Measurements from ENCODE around the gene SLC25A29.
A peak's percentile ranks its signal among the peaks of the same experiment; 100 is the strongest.
"Not testable (repeated sequence)": the region's sequence is repeated elsewhere in the genome, so short reads cannot be mapped to it uniquely, and the experiment has no call there.

The SLC25A29 gene, protein sequence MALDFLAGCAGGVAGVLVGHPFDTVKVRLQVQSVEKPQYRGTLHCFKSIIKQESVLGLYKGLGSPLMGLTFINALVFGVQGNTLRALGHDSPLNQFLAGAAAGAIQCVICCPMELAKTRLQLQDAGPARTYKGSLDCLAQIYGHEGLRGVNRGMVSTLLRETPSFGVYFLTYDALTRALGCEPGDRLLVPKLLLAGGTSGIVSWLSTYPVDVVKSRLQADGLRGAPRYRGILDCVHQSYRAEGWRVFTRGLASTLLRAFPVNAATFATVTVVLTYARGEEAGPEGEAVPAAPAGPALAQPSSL

DNA sequence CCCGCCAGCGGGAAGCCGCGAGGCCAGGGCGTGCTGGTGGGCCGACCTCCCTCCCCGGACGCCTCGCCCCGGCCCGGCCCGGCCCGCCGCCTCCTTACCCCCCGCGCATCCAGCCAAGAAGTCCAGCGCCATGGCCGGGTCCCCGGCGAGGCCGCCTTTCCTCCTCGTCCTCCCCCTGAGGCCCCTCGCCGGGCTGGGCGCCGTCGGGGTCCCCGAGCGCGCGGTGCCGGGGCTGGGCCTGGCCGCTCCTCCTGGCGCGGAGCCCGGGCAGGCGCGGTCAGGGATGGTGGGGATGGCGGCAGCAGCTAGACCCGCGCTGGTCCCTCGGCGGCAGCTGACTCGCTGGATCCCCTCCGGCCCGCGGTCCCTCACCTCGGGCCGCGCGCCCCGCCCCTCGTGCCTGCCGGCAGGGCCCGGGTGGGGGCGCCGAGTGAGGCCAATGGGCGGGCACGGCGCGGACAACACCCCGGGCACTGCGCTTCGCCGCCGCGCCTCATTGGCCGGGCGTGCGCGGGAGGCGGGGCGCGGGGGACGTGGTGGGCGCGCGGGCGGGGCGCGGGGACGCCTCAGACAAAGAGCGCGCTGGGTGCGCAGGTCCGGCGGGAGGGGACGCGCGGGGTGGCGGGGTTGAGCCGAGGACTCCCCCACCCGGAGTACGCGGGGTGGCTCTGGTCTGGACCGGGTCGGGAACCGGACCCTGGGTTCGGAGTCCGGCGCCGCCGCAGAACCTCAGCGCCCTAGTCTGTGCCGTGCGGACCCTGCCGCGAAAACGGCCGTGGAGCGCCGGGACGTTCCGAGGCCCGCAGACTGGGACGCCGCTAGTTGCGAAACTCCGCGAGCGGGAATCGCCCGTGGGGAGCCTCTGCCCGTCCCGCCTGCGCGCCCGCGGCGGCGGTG is at the start of gene SLC25A29:
SLC25A29 (minus strand) TSS at position 344 of the 897 bp plus-strand sequence; CDS start at position 132, 212 bp downstream.
- DNase-seq (ENCODE audit: low read depth), result peak; percentile 87

DNA sequence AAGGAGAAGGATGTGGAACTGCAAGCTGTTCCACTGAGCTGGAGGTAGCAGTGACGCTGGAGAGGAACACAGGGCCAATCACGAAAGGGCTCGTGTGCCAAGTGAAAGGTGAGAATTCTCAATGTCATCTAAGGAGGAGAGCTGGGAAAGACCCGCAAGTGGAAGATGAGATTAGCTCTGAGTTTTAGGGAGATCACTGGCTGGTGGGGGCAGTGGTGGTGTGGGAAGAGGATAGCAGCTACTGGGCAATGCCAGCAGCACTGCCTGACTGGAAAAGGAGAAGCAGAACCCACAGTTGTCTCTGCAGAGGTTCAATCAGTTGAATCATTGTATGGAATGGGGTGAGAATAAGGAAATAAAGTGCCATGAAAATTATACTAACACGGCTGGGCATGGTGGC is 44.7 kb upstream of the SLC25A29 start:
- DNase-seq (ENCODE audit: low read depth), result no peak

DNA sequence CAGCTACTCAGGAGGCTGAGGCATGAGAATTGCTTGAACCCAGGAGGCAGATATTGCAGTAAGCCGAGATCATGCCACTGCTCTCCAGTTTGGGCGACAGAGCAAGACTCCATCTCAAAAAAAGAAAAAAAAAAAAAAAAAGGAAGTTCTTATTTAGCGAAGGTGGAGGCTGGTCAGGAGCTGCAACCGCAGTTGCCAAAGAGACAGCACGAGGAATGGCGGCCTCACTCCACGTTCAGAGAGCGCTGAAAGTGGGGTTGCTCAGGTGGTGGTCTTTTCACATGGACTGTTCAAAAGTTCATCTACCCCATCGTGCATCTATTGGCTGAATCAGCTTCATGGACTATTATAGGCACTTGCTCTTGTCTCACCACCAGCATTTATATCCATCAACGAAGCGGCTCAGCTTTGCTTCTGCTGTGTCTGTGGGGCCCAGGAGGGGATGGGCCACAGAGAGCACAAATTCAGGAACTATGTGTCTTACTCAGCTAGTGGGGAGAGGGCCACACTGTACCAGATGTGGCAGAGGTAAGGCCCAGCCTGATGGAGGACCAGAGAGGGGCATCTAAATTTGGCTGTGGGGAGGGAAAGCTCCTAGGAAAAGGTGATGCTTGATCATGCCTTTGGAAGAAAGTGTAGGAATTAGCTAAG is 44.2 kb upstream of the SLC25A29 start:
- no peak for DNase-seq (ENCODE audit: low read depth)

DNA sequence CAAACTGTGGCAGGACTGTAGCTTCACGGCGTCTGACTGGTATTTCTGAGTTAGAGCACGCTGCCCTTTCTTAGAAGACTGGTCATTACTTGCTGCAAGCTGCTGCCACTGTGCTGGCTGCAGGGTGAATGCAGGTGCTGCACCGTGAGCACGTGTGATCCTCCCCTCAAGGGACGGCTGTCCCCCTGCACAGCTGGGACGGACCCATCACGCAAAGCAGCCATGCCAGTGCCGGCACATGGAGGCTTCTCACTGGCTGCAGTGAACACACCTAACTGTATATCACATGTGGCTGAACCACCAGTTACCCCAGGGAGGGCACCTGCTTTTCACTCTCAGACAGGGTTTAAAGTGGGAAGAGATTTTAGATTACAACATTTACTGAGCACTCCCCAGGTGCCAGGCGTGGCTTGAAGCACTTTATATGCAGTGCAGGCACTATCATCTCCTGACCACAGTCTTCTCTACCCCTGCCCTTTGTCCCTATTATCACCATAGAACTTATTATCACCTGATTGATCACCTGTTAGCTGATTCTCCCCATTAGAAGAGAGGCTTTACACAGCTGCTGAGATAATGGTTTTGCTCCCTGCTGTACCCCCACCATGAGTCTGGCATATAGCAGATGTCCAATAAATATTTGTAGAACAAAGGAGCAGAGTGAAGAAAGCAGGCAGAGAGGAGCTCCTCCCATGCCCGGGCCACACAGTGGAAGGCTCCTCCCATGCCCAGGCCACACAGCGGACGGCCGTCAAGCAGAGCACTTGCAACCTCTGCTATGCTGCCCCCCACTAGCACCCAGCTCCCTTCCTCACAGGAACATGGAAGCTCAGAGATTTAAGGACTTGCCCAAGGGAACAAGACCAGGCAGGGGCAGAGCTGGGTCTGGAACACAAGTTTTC is 42.8 kb upstream of the SLC25A29 start:
- no peak for DNase-seq (ENCODE audit: low read depth)

DNA sequence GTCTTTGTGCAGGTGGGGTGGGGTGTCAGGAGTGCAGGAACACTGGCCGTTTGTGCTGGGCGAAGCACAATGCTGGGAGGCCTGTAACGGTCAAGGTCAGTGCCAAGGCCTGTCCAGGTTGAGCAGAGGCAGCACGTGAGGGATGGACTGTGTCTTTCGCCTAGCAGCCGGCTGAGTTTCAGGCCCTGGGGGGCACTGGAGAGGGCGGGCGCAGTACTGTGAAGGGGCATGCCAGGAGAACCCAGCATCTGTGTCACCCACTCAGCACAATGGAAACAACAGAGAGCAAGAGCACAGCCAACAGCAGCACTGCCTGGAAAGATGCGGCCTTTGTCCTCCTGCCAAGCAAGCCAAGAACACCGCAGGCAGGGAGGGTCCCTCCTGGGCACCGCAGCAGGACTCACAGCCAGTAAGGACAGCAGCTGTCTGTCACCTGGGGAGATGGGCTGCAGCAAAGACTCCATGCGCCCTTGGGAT is 42.0 kb upstream of the SLC25A29 start:
- no peak for DNase-seq (ENCODE audit: low read depth)

DNA sequence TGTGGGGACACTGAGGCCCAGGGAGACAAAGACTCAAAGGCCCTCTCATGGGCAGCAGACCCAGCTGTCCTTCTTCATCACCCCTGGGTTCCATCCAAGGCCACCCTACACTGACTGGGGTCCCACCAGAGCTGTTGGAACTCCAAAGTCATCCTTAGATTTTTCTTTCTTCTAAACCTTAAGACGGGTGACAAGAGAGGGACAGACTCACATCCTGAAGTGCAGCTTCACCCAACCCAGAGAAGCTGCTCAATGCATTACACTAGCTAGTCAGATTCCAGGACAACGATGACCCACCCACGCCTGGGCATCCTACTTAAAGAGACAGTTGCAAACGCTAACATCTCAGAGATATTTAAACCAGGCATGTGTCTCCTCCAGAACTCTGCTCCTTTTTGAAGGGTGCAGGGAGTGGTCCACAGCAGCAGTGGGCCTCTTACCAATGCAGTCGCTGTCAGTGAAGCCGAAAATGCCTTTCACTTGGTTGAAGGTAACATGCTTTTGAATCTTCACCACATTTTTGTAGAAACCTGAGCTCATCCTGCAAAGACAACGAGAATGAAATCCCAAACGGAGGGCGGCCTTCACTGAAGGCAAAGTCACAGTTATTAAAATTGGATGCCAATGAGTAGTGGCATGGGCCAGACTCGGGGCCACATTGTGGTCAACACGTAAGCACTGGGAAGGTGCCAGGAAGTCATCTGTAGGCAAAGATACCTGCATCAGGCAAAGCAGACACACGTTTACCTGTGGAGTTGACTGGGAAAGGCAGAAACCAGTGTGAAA is 40.3 kb upstream of the SLC25A29 start:
- no peak for DNase-seq (ENCODE audit: low read depth)

DNA sequence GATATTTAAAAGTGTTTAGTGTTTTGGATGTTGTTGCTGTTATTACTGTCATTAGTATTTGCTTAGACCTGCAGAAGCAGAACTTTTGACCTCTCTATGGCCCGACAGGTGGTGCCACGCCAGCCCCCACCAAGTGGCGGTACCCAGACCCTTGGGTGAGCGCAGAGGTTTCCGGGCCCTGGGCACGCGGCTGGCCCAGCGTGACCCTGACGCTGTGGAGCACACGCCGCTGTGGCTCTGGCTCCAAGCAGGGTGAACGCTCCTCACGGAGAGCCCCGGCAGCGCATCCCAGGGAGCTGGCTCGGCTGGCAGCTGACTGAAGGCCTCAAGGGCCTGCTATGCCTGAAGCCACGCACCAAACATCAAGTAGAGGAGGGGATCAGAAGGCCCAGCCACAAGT is 39.5 kb upstream of the SLC25A29 start:
- DNase-seq (ENCODE audit: low read depth), result no peak

DNA sequence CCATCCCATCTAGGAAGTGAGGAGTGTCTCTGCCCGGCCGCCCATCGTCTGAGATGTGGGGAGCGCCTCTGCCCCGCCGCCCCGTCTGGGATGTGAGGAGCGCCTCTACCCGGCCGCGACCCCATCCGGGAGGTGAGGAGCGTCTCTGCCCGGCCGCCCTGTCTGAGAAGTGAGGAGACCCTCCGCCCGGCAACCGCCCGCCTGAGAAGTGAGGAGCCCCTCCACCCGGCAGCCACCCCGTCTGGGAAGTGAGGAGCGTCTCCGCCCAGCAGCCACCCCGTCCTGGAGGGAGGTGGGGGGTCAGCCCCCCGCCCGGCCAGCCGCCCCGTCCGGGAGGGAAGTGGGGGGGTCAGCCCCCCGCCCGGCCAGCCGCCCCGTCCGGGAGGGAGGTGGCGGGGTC is 38.4 kb upstream of the SLC25A29 start:
- not testable (repeated sequence) for DNase-seq (ENCODE audit: low read depth)

DNA sequence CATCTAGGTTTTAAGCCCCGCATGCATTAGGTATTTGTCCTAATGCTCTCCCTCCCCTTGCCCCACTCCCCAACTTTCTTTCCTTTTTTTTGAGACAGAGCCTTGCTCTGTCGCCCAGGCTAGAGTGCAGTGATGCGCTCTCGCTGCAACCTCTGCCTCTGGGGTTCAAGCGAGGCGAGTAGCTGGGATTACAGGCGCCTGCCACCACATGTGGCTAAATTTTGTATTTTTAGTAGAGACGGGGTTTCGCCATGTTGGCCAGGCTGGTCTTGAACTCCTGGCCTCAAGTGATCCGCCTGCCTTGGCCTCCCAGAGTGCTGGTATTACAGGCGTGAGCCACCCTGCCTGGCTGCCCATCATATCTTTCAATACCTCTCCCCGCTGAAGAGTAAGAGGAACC is 36.6 kb upstream of the SLC25A29 start:
- not testable (repeated sequence) for DNase-seq (ENCODE audit: low read depth)

DNA sequence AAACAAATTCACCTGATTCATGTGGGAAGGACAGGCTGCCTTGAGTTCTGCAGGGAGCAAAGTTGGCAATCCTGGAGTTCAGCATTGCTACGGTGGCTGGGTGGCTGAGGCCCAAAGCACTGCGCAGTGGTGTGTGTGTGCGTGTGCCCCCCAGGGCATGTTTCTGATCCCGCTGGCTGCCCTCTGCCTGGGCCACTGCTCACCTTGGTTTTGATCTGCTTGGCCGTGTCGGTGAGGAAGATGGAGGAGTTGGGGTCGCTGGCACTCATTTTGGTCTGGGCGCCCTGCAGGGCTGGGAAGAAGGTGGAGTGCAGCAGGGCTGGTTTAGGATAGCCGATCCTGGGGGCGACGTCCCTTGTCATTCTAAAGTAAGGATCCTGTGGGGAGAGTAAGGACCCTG is 36.0 kb upstream of the SLC25A29 start:
- no peak for DNase-seq (ENCODE audit: low read depth)

DNA sequence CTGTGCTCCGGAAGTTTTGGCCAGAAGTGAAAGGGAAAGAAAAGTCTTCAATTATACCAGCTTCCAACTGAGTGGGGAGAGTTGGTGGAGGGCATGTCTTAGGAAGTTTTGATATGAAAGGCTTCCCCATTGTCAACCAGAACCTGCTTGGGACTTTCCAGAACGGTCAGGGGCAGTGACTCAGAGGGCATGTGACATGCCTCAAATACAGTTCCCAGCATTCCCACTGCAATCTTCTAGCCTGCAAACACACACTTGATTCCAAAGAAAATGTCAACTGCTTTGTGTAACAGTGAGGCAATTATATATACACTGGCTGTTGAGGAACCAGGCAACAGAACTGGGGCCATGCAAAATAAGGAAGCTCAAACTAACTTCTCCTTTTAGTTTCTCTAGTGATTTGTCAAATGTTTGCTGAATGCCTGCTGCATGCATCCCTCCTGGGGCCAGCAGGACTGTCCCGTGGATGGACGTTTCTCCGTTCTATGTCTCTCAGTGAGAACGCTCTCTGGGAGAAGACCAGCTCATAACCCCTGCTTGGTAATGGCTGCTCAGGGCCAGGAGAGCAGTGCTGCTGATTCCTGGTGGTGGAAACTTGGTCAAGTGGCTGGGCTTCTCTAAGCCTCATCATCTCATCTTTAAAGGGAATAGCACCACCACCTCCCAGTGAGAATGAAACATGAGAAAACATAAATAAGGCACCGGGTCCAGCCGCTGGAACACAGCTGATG is 35.2 kb upstream of the SLC25A29 start:
- DNase-seq (ENCODE audit: low read depth), result peak; percentile 79

DNA sequence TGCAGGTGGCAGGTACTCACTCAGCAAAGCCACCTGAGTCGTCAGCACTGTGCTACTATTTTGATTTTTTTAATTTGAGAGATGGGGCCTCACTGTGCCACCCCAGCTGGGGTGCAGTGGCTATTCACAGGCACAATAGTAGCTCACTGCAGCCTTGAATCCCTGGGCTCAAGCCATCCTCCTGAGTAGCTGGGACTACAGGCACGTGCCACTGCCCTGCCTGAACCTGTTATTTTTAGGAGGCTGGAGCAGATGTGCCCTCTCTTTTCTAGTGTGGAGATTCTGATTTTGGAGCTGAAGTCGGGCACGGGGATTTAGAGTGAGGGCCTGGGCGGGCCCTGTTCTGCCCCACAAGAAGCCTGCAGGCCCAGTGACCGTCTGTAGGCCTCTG is 34.2 kb upstream of the SLC25A29 start:
- DNase-seq (ENCODE audit: low read depth), result no peak

DNA sequence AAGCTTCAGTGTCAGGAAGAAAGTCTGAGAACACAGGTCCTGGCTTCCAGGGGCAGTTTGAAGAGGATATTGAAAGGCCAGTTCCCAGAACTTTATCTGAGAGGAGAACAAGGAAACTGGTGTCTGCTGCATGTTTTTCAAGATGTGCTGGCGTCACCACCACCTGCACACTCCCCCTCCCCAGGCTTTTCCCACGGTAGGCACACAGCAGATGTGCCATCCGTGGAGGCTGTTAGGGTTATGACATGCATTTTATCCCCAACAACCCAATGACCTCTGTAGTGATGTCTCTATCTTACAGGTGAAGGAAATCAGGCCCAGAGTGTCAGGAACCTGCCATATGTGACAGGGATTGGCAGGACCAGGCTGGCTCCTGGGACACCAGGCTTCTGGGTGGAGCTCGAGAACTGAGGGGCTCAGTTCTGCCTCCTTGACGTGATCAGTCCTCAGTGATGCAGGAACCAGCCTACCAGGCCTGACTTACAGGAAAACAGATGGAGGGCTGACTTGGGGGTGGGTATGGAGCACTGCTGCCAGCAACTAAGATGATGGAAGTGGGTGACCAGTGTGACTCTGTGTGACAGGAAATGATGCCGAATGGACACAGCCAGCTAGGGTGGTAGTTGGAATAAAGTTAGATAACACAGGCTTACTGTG is 33.6 kb upstream of the SLC25A29 start:
- no peak for DNase-seq (ENCODE audit: low read depth)

DNA sequence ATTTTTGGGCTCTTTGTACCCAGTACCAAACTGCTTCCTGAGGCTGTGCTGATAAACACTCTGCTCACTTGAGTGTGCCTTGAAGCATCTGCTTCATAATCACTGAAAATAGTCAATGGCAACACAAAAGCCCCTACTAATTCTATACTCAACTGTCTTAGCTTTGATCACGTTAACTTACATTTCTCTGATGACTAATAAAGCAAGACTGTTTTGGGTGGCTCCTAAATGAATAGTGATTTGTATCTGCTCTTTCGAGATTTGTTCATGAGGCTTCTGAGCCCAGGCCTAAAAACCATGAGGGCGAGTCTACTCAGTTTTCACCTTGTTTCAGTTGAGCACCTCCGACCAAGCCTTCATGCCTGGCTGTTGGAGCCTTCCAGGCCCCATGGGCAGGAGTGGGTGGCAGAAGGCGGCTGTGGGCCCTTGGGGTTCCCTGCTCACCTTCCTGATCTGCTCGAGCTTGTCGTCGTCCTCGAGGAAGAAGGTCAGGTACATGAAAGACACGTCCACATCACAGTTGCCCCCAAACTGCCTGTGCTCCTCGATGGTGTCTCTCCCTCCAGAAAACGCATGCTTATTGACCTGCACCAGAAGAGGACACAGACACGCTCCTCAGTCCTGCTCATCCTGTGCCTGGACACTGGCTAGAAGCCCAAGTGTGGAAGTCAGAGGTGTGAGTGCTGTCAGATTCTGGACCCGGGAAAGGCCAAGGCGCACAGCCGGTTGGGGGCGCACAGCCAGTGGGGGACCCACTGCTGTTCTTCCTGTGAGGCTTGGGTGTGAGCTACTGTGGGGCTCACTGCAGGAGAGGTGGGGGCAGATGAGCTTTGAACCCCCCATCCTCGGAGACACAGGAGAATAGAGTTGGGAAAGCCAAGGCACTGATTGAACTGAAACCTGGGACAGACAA is 30.6 kb upstream of the SLC25A29 start:
- no peak for DNase-seq (ENCODE audit: low read depth)

DNA sequence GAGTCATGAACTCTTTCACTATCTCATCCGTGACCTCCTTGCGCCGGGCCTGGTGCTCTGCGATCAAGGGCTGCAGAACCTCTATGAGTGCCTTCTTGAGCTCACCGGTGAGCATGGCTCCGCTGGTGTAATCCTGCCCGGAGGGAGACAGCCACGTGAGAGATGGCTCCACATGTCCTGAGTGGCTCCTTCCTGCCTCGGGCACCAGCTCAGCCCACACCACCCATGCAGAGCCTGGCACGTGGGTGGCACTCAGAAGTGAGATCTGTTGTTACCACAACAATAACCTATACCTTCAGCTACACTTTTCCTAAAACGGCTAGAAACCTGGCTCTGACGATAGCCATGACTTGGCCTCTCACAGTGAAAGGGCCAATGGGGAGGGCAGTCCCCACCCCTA is 28.7 kb upstream of the SLC25A29 start:
- DNase-seq (ENCODE audit: low read depth), result no peak

DNA sequence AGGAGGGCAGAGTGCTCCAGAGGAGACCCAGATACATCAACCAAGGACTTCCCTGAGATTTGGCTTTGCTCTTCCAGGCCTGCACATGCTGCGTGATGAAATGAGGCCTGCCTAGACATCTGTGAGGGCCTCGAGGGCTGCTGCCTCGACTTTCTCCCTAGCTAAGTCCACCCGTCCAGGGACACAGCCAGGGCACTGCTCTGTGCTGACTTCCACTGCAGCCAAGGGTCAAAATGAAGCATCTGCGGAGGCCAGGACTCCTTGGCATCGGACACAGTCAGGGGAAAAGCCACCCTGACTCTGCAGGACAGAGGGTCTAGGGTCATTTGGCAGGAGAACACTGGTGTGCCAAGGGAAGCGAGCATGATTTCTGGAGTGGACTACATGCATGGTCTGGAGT is 27.6 kb upstream of the SLC25A29 start:
- no peak for DNase-seq (ENCODE audit: low read depth)

DNA sequence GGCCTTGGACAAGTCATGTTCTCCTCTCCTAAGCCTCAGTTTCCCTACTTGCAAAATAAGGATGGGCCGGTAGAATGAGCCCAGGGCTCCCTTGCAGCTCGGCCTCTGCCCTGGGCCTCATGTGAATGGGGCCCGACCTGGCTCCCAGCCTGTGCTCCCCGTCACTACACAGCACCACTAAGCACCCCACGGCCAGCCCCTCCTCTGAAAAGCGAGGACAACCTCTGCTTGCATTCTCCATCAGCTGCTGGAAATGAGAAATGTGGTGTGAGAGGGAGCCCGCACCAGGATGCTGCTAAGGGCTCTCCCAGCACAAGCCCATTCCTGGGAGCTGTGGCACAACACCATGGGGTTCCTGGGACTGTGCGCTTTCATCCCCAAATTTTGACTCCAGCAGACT is 27.1 kb upstream of the SLC25A29 start:
- DNase-seq (ENCODE audit: low read depth), result no peak

DNA sequence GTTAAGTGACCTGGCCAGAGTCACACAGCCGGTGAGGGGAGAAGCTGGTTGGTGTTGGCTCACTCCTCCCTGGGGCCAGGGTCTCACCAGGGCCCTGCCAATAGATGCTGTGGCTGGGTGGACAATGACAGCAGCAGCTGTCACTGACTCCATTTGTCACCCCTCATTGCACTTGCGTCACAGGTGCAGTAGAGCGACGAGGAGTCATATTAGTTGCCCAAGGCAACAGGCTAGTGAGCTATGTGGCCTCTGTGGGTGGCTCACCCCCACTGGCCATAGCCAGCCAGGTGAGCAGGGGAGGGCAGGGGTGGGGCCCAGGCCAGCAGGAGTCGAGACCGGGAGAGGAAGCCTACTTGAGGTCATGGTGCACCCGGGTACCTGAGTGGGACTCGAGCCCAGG is 26.6 kb upstream of the SLC25A29 start:
- DNase-seq (ENCODE audit: low read depth), result no peak
